IMR-90 (cell line): ENCODE data around the gene NFIX. TPM values are rescaled to one million over a fixed set of nuclear protein-coding genes. Genes with fewer than 3 reads are reported as not detected.

Experiments used
- ATAC-seq: fragments of 200-7000 bp; cut with Tn5 transposase; 2 replicates; pipeline ENCODE4 v1.9.1; 2020; ENCODE audit warnings: low read depth, mild to moderate bottlenecking, moderate library complexity
- BruUV-seq: library from RNA; stranded (reverse); fragments of 400-500 nt; replicated peaks from 2 replicates; lab custom pipeline; 2021; lab: Mats Ljungman, UMichigan
- CTCF ChIA-PET: fragments of 300-600 bp; formaldehyde crosslinking; extraction: SDS; loops from one replicate; lab custom pipeline; 2021; ENCODE audit warnings: antibody characterized with exemption; lab: Yijun Ruan, JAX
- POLR2A ChIA-PET: fragments of 300-600 bp; sonication (Branson Sonifier 250); formaldehyde crosslinking; loops from one replicate; lab custom pipeline; 2022; ENCODE audit warnings: antibody characterized with exemption; ENCODE audit not compliant: unreplicated experiment; lab: Charles Lee
- DNase-seq: peaks from one replicate; pipeline ENCODE4 v3.0.0; 2013
- H2AFZ ChIP-seq: replicated peaks from 2 replicates; pipeline ENCODE3; 2013; ENCODE audit warnings: low read length, mild to moderate bottlenecking; ENCODE audit not compliant: poor library complexity
- H2AK5ac ChIP-seq: 2 replicates; pipeline ENCODE4 v1.6.1; 2013; ENCODE audit warnings: low read depth, low read length, inconsistent platforms
- H2AK9ac ChIP-seq: replicated peaks from 2 replicates; pipeline ENCODE3; 2013; ENCODE audit warnings: mild to moderate bottlenecking, low read depth, low read length, moderate library complexity; ENCODE audit not compliant: poor library complexity
- H2BK120ac ChIP-seq: 2 replicates; pipeline ENCODE4 v1.6.1; 2013; ENCODE audit warnings: low read depth, low read length, inconsistent platforms
- H2BK15ac ChIP-seq: 3 replicates; pipeline ENCODE4 v1.6.1; 2013; ENCODE audit warnings: low read depth, low read length, inconsistent platforms
- H2BK20ac ChIP-seq: 2 replicates; pipeline ENCODE4 v1.6.1; 2013; ENCODE audit warnings: low read depth, mild to moderate bottlenecking, inconsistent platforms, low read length, moderate library complexity
- H2BK5ac ChIP-seq: 2 replicates; pipeline ENCODE4 v1.6.1; 2013; ENCODE audit warnings: mild to moderate bottlenecking, low read depth, low read length, inconsistent platforms; ENCODE audit not compliant: poor library complexity, severe bottlenecking
- H3K14ac ChIP-seq: replicated peaks from 2 replicates; pipeline ENCODE4 v1.6.1; 2013; ENCODE audit warnings: low read depth, low read length, inconsistent platforms
- H3K18ac ChIP-seq: 2 replicates; pipeline ENCODE4 v1.6.1; 2013; ENCODE audit warnings: low read depth, low read length, control low read depth
- H3K23ac ChIP-seq: 2 replicates; pipeline ENCODE4 v1.6.1; 2013; ENCODE audit warnings: low read depth, low read length, inconsistent platforms
- H3K27ac ChIP-seq: 2 replicates; pipeline ENCODE4 v1.5.1; 2013; ENCODE audit warnings: mild to moderate bottlenecking, control low read depth, low read length; ENCODE audit not compliant: insufficient read depth
- H3K27me3 ChIP-seq: 2 replicates; pipeline ENCODE4 v1.6.1; 2013; ENCODE audit warnings: low read length; ENCODE audit not compliant: control insufficient read depth, insufficient read depth
- H3K36me3 ChIP-seq: 2 replicates; pipeline ENCODE4 v1.6.1; 2013; ENCODE audit warnings: low read length, mixed read lengths; ENCODE audit not compliant: control insufficient read depth, insufficient read depth
- H3K4ac ChIP-seq: 2 replicates; pipeline ENCODE4 v1.6.1; 2013; ENCODE audit warnings: low read depth, low read length, inconsistent platforms
- H3K4me1 ChIP-seq: 2 replicates; pipeline ENCODE4 v1.6.1; 2013; ENCODE audit warnings: low read length, mixed read lengths; ENCODE audit not compliant: control insufficient read depth, insufficient read depth
- H3K4me2 ChIP-seq: 2 replicates; pipeline ENCODE4 v1.6.1; 2013; ENCODE audit warnings: low read depth, mild to moderate bottlenecking, control low read depth, low read length, moderate library complexity
- H3K4me3 ChIP-seq: 2 replicates; pipeline ENCODE4 v1.5.1; 2013; ENCODE audit warnings: low read depth, mild to moderate bottlenecking, control low read depth, low read length, moderate library complexity; ENCODE audit not compliant: insufficient read depth
- H3K56ac ChIP-seq: 2 replicates; pipeline ENCODE4 v1.6.1; 2013; ENCODE audit warnings: low read length, inconsistent platforms; ENCODE audit not compliant: insufficient read depth; ENCODE audit errors: extremely low read depth
- H3K79me1 ChIP-seq, 2 experiments: 2 replicates each; pipeline ENCODE4 v1.6.1; 2013; ENCODE audit warnings: low read length in 2 of 2, inconsistent platforms in 1 of 2, low read depth in 1 of 2
- H3K9ac ChIP-seq: 2 replicates; pipeline ENCODE4 v1.6.1; 2013; ENCODE audit warnings: low read depth, low read length, control low read depth
- H3K9me1 ChIP-seq: 2 replicates; pipeline ENCODE4 v1.6.1; 2013; ENCODE audit warnings: low read length, inconsistent platforms; ENCODE audit not compliant: insufficient read depth
- H3K9me3 ChIP-seq: 2 replicates; pipeline ENCODE4 v1.6.1; 2013; ENCODE audit warnings: low read length; ENCODE audit not compliant: control insufficient read depth, insufficient read depth
- H4K20me1 ChIP-seq: 2 replicates; pipeline ENCODE4 v1.6.1; 2013; ENCODE audit warnings: low read length, inconsistent platforms; ENCODE audit not compliant: insufficient read depth
- H4K5ac ChIP-seq: 2 replicates; pipeline ENCODE4 v1.6.1; 2013; ENCODE audit warnings: mild to moderate bottlenecking, low read depth, low read length, control low read depth
- H4K8ac ChIP-seq, 2 experiments: 2 replicates each; pipeline ENCODE4 v1.6.1; 2013; ENCODE audit warnings: low read depth in 2 of 2, low read length in 2 of 2, control low read depth in 1 of 2, inconsistent platforms in 1 of 2
- H4K91ac ChIP-seq: 2 replicates; pipeline ENCODE4 v1.6.1; 2013; ENCODE audit warnings: low read depth, low read length, inconsistent platforms; ENCODE audit not compliant: insufficient read depth
- BHLHE40 ChIP-seq: fragments of 150-350 bp; IDR thresholded peaks from 2 replicates; pipeline ENCODE4 v1.6.1; 2016; ENCODE audit warnings: mild to moderate bottlenecking, low read depth, low read length
- CHD1 ChIP-seq: IDR thresholded peaks from 2 replicates; pipeline ENCODE4 v1.6.1; 2012; ENCODE audit warnings: low read depth, low read length, improper control_type of control experiment
- FOS ChIP-seq: fragments of 150-350 bp; IDR thresholded peaks from 2 replicates; pipeline ENCODE4 v1.6.1; 2016; ENCODE audit warnings: low read depth, low read length
- MAFK ChIP-seq: IDR thresholded peaks from 2 replicates; pipeline ENCODE4 v1.6.1; 2012; ENCODE audit warnings: low read depth, low read length, improper control_type of control experiment
- MAZ ChIP-seq: IDR thresholded peaks from 2 replicates; pipeline ENCODE4 v1.6.1; 2012; ENCODE audit warnings: low read depth, mild to moderate bottlenecking, low read length, improper control_type of control experiment, moderate library complexity, borderline replicate concordance
- MXI1 ChIP-seq: IDR thresholded peaks from 2 replicates; pipeline ENCODE4 v1.6.1; 2012; ENCODE audit warnings: low read depth, mild to moderate bottlenecking, low read length, moderate library complexity, borderline replicate concordance
- NFE2L2 ChIP-seq: fragments of 150-350 bp; IDR thresholded peaks from 2 replicates; pipeline ENCODE4 v1.6.1; 2016; ENCODE audit warnings: low read depth, mild to moderate bottlenecking, low read length
- POLR2A ChIP-seq: IDR thresholded peaks from 2 replicates; pipeline ENCODE4 v1.6.1; 2012; ENCODE audit warnings: mild to moderate bottlenecking, low read depth, low read length
- RAD21 ChIP-seq: IDR thresholded peaks from 2 replicates; pipeline ENCODE4 v1.6.1; 2012; ENCODE audit warnings: low read length, improper control_type of control experiment
- RCOR1 ChIP-seq: IDR thresholded peaks from 2 replicates; pipeline ENCODE4 v1.6.1; 2012; ENCODE audit warnings: mild to moderate bottlenecking, low read length, improper control_type of control experiment; ENCODE audit not compliant: insufficient replicate concordance
- SMC3 ChIP-seq: fragments of 150-350 bp; IDR thresholded peaks from 2 replicates; pipeline ENCODE4 v1.6.1; 2016; ENCODE audit warnings: low read depth, mild to moderate bottlenecking, antibody characterized with exemption, low read length, moderate library complexity
- USF2 ChIP-seq: fragments of 150-350 bp; IDR thresholded peaks from 2 replicates; pipeline ENCODE4 v1.6.1; 2017; ENCODE audit warnings: mild to moderate bottlenecking, antibody characterized with exemption, low read length, low read depth
- WGBS, 2 experiments: methylation state at CpG; one replicate each; pipeline versions ENCODE4 v1.1.5 to v1.1.7; 2013; ENCODE audit warnings: missing lambda C conversion rate in 2 of 2; ENCODE audit not compliant: insufficient read length in 1 of 2; ENCODE audit errors: extremely low coverage in 2 of 2; 5-methylcytosine and 5-hydroxymethylcytosine counted together
- dilution Hi-C: fragments of 300-500 bp; cut with HindIII; formaldehyde crosslinking; loops from one replicate; pipeline ENCODE4 v1.14.3; 2018; ENCODE audit warnings: low sequenced_read_pairs; ENCODE audit not compliant: unreplicated experiment
- in situ Hi-C: fragments of 300-500 bp; cut with MboI; formaldehyde crosslinking; loops from 3 replicates; pipeline ENCODE4 v1.14.3; 2019; ENCODE audit warnings: low sequenced_read_pairs, inconsistent platforms, mixed read lengths
- intact Hi-C: fragments of 100-400 bp; cut with micrococcal nuclease; formaldehyde crosslinking; loops from 2 replicates; pipeline ENCODE4 v1.10.0; 2022
- polyA plus RNA-seq, 3 experiments: library from polyadenylated mRNA; depleted of rRNA; stranded (reverse); fragments of >200 nt; gene quantifications; 2 replicates each; pipeline ENCODE4 v1.2.3, GENCODE V29; 2012; ENCODE audit warnings: low replicate concordance in 1 of 3
- total RNA-seq: library from RNA; depleted of rRNA; stranded (reverse); fragments of >200 nt; gene quantifications from 2 replicates; pipeline ENCODE4 v1.2.3, GENCODE V29; 2012

Gene NFIX
- total and polyA plus RNA-seq, 2 of the 4 experiments (the other 2 are of a cell fraction) = 10.2 to 47.7 TPM

GRCh38 chr19:13086341-13086740, 91.1 kb downstream of the NFIX start:
- Histone ChIP-seq H3K9ac (no peak overlapping the region), H4K20me1 (0 out of 2 replicates have a peak, but pooled peaks cover 3% of the 10 kb centered on the region), H4K8ac (no peak overlapping the region), H3K27ac (no peak overlapping the region), H4K91ac (no peak overlapping the region), H3K9me3 (no peaks in the 10 kb centered on the region), H3K18ac (no peak overlapping the region), H2BK120ac (no peak overlapping the region), H3K4me2 (no peak overlapping the region), H3K36me3 (peaks cover 55% of the 10 kb centered on the region), H3K27me3 (no peaks in the 10 kb centered on the region), H3K14ac (no peak overlapping the region), H4K5ac (no peak overlapping the region), H2AFZ (no peak overlapping the region), H3K9me1 (no peaks in the 10 kb centered on the region), H3K79me1 (peaks cover 0 to 13% of the 10 kb centered on the region in 2 experiments; a peak in 1 of 4 replicates), H2AK9ac (no peak overlapping the region), H3K23ac (no peak overlapping the region), H3K56ac (no peak overlapping the region), H3K4ac (no peak overlapping the region), H3K4me3 (no peak overlapping the region), H3K4me1 (peaks cover 12% of the 10 kb centered on the region; the same call in 1 of the 2 replicates), H2BK5ac (no peak overlapping the region), H2BK20ac (no peak overlapping the region), H2AK5ac (no peak overlapping the region), H2BK15ac (no peak overlapping the region)
- ChIA-PET POLR2A (no interaction called here), CTCF (interaction anchor here (0.9 kb wide), 1 partner anchor 52 kb away, joined by 3 read pairs; no protein-coding TSS in a partner anchor)
- BruUV-seq = no TSS peak
- no peak for DNase-seq
- intact Hi-C loops = no loop called here
- TF ChIP-seq CHD1 (no peak), MAFK (no peak), MXI1 (no peak), RCOR1 (no peak), RAD21 (no peak), USF2 (no peak), POLR2A (no peak), MAZ (no peak), BHLHE40 (no peak), NFE2L2 (no peak), SMC3 (no peak), FOS (no peak)
- in situ Hi-C loops = no loop called here
- no CpG with 5 or more reads among the region's 2 CpGs for WGBS, 2 experiments
- dilution Hi-C loops = no loop called here
- ATAC-seq = no peak
